Measurements from ENCODE around the gene MSX2.

Gene MSX2

GRCh38 chr5:174733091-174733690 lies 8.8 kb downstream of the MSX2 start:
- TF ChIP-seq CTCF (IDR thresholded peaks at IDR 0.05; ENCODE audit: extremely low read depth, insufficient read depth, missing control alignments) = no peak
- in situ Hi-C loops (cut with MboI; ENCODE audit: low pct_unique_long_range_greater_than_20kb, low sequenced_read_pairs, unreplicated experiment) = no loop called here
- DNase-seq (ENCODE audit: low spot score) = no peak

- in situ Hi-C loops (cut with MboI; ENCODE audit: low pct_unique_long_range_greater_than_20kb, low sequenced_read_pairs, unreplicated experiment) = no loop called here
- DNase-seq (ENCODE audit: low spot score) = no peak
Observed at GRCh38 chr5:174733836-174734235, 9.5 kb downstream of the MSX2 start.

GRCh38 chr5:174734571-174735497 lies 10.5 kb downstream of the MSX2 start:
- TF ChIP-seq CTCF (IDR thresholded peaks at IDR 0.05; ENCODE audit: extremely low read depth, insufficient read depth, missing control alignments) = no peak
- DNase-seq (ENCODE audit: low spot score) = no peak
- in situ Hi-C loops (cut with MboI; ENCODE audit: low pct_unique_long_range_greater_than_20kb, low sequenced_read_pairs, unreplicated experiment) = no loop called here

More at GRCh38 chr5:174733836-174734235, 9.5 kb downstream of the MSX2 start:
- TF ChIP-seq CTCF (IDR thresholded peaks at IDR 0.05; ENCODE audit: extremely low read depth, insufficient read depth, missing control alignments) = no peak

- no peak for DNase-seq (ENCODE audit: low spot score)
- in situ Hi-C loops (cut with MboI; ENCODE audit: low pct_unique_long_range_greater_than_20kb, low sequenced_read_pairs, unreplicated experiment) = no loop called here
- TF ChIP-seq CTCF (IDR thresholded peaks at IDR 0.05; ENCODE audit: extremely low read depth, insufficient read depth, missing control alignments) = peak; percentile 15
Observed at GRCh38 chr5:174735498-174736330, 11.3 kb downstream of the MSX2 start.

DNA sequence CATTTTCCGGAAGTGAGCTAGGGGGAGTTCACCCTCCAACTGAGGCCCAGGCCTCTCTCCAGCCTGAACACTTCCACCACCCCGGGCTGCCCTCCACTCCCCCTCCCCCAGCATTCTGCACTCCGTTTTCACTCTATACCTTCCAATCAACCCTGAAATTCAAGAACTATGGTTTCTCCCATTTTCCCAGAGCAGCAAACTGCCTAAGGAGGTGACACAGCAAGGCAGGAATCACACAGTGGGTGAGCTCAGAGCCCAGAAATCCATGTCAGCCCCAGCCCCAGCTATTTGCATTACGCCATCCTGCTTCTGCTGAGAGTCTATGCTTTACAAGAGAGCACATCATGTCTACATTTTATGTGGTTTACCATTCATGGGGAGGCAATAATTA lies 11.9 kb downstream of the MSX2 start:
- in situ Hi-C loops (cut with MboI; ENCODE audit: low pct_unique_long_range_greater_than_20kb, low sequenced_read_pairs, unreplicated experiment) = no loop called here
- DNase-seq (ENCODE audit: low spot score) = no peak

More for the DNA sequence above, 11.9 kb downstream of the MSX2 start:
- TF ChIP-seq CTCF (IDR thresholded peaks at IDR 0.05; ENCODE audit: extremely low read depth, insufficient read depth, missing control alignments) = no peak
